Effector memory CD8-positive, alpha-beta T cell (primary cell): ENCODE measurements around the gene ITGB3BP.
A peak's percentile ranks its signal among the peaks of the same experiment; 100 is the strongest.
"Not testable (repeated sequence)": the region's sequence is repeated elsewhere in the genome, so short reads cannot be mapped to it uniquely, and the experiment has no call there.

ENCODE experiments used
- ATAC-seq: fragments of 150-1000 bp; cut with Tn5 transposase; replicated peaks from 2 replicates; pipeline ENCODE4 v1.10.0; 2021; ENCODE audit warnings: mild to moderate bottlenecking, moderate library complexity
- DNase-seq, 3 experiments: peaks; one replicate each; pipeline ENCODE4 v3.0.0; 2021
- H3K27ac Mint-ChIP-seq, 2 donors: one replicate each; pipeline ENCODE4 v1.8.0; 2022; ENCODE audit warnings: mild to moderate bottlenecking in 2 of 2, mixed read lengths in 2 of 2, moderate library complexity in 2 of 2
- H3K27me3 Mint-ChIP-seq, 2 donors: one replicate each; pipeline ENCODE4 v1.8.0; 2022; ENCODE audit warnings: mixed read lengths in 2 of 2
- H3K36me3 Mint-ChIP-seq: one replicate; pipeline ENCODE4 v1.8.0; 2022; ENCODE audit warnings: mild to moderate bottlenecking, moderate library complexity, mixed read lengths; ENCODE audit not compliant: insufficient read depth
- H3K4me1 Mint-ChIP-seq, 2 donors: one replicate each; pipeline ENCODE4 v1.8.0; 2022; ENCODE audit warnings: low read depth in 2 of 2, mixed read lengths in 2 of 2
- H3K4me3 Mint-ChIP-seq, 2 donors: one replicate each; pipeline ENCODE4 v1.8.0; 2022; ENCODE audit warnings: mild to moderate bottlenecking in 2 of 2, mixed read lengths in 2 of 2, moderate library complexity in 2 of 2
- H3K9me3 Mint-ChIP-seq, 2 donors: one replicate each; pipeline ENCODE4 v1.8.0; 2022; ENCODE audit warnings: mixed read lengths in 2 of 2
- total RNA-seq, 9 experiments: gene quantifications; one replicate each; lab custom pipeline; 2026; lab: John Stamatoyannopoulos, UW

Gene ITGB3BP
- total RNA-seq, result 10.1 to 22.5 (median 18.2) reads per million in 9 experiments

- peak within 1 kb of the TSS; percentile 94 to 96 for H3K4me3 Mint-ChIP-seq
- H3K4me1 Mint-ChIP-seq, result peaks cover 14 to 17% of the 10 kb centered on the region in 2 donors
- ATAC-seq, result peak; percentile 82
- no peaks in the 10 kb centered on the region for H3K27me3 Mint-ChIP-seq
- peak; percentile 75 to 83 (median 79) for DNase-seq
- peaks cover 33% of the 10 kb centered on the region for H3K36me3 Mint-ChIP-seq
- H3K9me3 Mint-ChIP-seq, result no peaks in the 10 kb centered on the region
- H3K27ac Mint-ChIP-seq, result peak within 1 kb of the TSS; percentile 98 to 99
These were observed at the start of gene ITGB3BP, which contains the start of gene EFCAB7 for GRCh38 chr1:63522891-63523728. Gene ITGB3BP (minus strand): TSS chr1:63523225. CDS start chr1:63523133, 92 bp downstream. Gene EFCAB7 (plus strand): TSS chr1:63523525. CDS start chr1:63525573, 2,048 bp downstream.

- H3K4me1 Mint-ChIP-seq, ATAC-seq, H3K4me3 Mint-ChIP-seq, H3K36me3 Mint-ChIP-seq, DNase-seq, H3K9me3 Mint-ChIP-seq, H3K27ac Mint-ChIP-seq, H3K27me3 Mint-ChIP-seq: not testable (repeated sequence)
These were observed 49.7 kb upstream of the ITGB3BP start for GRCh38 chr1:63572686-63573085.

- Mint-ChIP-seq H3K9me3 (no peaks in the 10 kb centered on the region), H3K4me3 (no peak overlapping the region), H3K36me3 (no peaks in the 10 kb centered on the region), H3K27me3 (no peaks in the 10 kb centered on the region), H3K27ac (no peak overlapping the region), H3K4me1 (no peaks in the 10 kb centered on the region)
- ATAC-seq (no peak), DNase-seq (no peak)
These were observed 46.8 kb upstream of the ITGB3BP start for GRCh38 chr1:63569640-63570316.

GRCh38 chr1:63569068-63569467, 46.0 kb upstream of the ITGB3BP start:
- no peaks in the 10 kb centered on the region for H3K4me1 Mint-ChIP-seq
- DNase-seq, result no peak
- no peak overlapping the region for H3K4me3 Mint-ChIP-seq
- no peaks in the 10 kb centered on the region for H3K27me3 Mint-ChIP-seq
- no peaks in the 10 kb centered on the region for H3K36me3 Mint-ChIP-seq
- H3K27ac Mint-ChIP-seq, result no peak overlapping the region
- H3K9me3 Mint-ChIP-seq, result no peaks in the 10 kb centered on the region
- ATAC-seq, result no peak

GRCh38 chr1:63563745-63564144, 40.7 kb upstream of the ITGB3BP start:
- H3K4me1 Mint-ChIP-seq, result no peaks in the 10 kb centered on the region
- H3K4me3 Mint-ChIP-seq, result no peak overlapping the region
- H3K27me3 Mint-ChIP-seq, result no peaks in the 10 kb centered on the region
- DNase-seq (no peak), ATAC-seq (no peak)
- H3K27ac Mint-ChIP-seq, result no peak overlapping the region
- no peaks in the 10 kb centered on the region for H3K9me3 Mint-ChIP-seq
- peaks cover 8% of the 10 kb centered on the region for H3K36me3 Mint-ChIP-seq

GRCh38 chr1:63559357-63559756, 36.3 kb upstream of the ITGB3BP start:
- Mint-ChIP-seq H3K4me1 (peaks cover 0 to 4% of the 10 kb centered on the region in 2 donors), H3K27ac (no peak overlapping the region)

GRCh38 chr1:63557365-63557987, 34.5 kb upstream of the ITGB3BP start:
- Mint-ChIP-seq H3K4me1 (peaks cover 0 to 4% of the 10 kb centered on the region in 2 donors), H3K4me3 (no peak overlapping the region), H3K9me3 (no peaks in the 10 kb centered on the region), H3K27ac (no peak overlapping the region), H3K27me3 (no peaks in the 10 kb centered on the region), H3K36me3 (peaks cover 8% of the 10 kb centered on the region)
- DNase-seq (no peak), ATAC-seq (no peak)

More at GRCh38 chr1:63559357-63559756, 36.3 kb upstream of the ITGB3BP start:
- ATAC-seq, result no peak
- Mint-ChIP-seq H3K4me3 (no peak overlapping the region), H3K27me3 (no peaks in the 10 kb centered on the region), H3K9me3 (no peaks in the 10 kb centered on the region), H3K36me3 (peaks cover 8% of the 10 kb centered on the region)
- DNase-seq, result no peak

- Mint-ChIP-seq H3K4me3 (no peak overlapping the region), H3K27me3 (no peaks in the 10 kb centered on the region), H3K4me1 (peaks cover 0 to 4% of the 10 kb centered on the region in 2 donors), H3K27ac (no peak overlapping the region), H3K9me3 (no peaks in the 10 kb centered on the region), H3K36me3 (peaks cover 9% of the 10 kb centered on the region)
- no peak for DNase-seq
- no peak for ATAC-seq
These were observed 32.5 kb upstream of the ITGB3BP start for GRCh38 chr1:63555480-63555879.

- H3K27ac Mint-ChIP-seq, result no peak overlapping the region
- no peaks in the 10 kb centered on the region for H3K27me3 Mint-ChIP-seq
- no peak for ATAC-seq
- H3K36me3 Mint-ChIP-seq, result peaks cover 13% of the 10 kb centered on the region
- no peak for DNase-seq
- H3K4me3 Mint-ChIP-seq, result no peak overlapping the region
- no peaks in the 10 kb centered on the region for H3K9me3 Mint-ChIP-seq
- no peaks in the 10 kb centered on the region for H3K4me1 Mint-ChIP-seq
These were observed 25.9 kb upstream of the ITGB3BP start for GRCh38 chr1:63548877-63549276.

GRCh38 chr1:63548303-63548702, 25.3 kb upstream of the ITGB3BP start:
- H3K27me3 Mint-ChIP-seq, result no peaks in the 10 kb centered on the region

GRCh38 chr1:63547621-63548294, 24.7 kb upstream of the ITGB3BP start:
- Mint-ChIP-seq H3K27me3 (no peaks in the 10 kb centered on the region), H3K36me3 (peaks cover 13% of the 10 kb centered on the region), H3K9me3 (no peaks in the 10 kb centered on the region), H3K4me1 (no peaks in the 10 kb centered on the region), H3K27ac (no peak overlapping the region), H3K4me3 (no peak overlapping the region)
- ATAC-seq (no peak), DNase-seq (no peak)

More at GRCh38 chr1:63548303-63548702, 25.3 kb upstream of the ITGB3BP start:
- no peak overlapping the region for H3K4me3 Mint-ChIP-seq
- H3K27ac Mint-ChIP-seq, result no peak overlapping the region
- H3K9me3 Mint-ChIP-seq, result no peaks in the 10 kb centered on the region
- no peak for DNase-seq
- H3K4me1 Mint-ChIP-seq, result no peaks in the 10 kb centered on the region
- no peak for ATAC-seq
- peaks cover 13% of the 10 kb centered on the region for H3K36me3 Mint-ChIP-seq

- H3K27ac Mint-ChIP-seq, result no peak overlapping the region
- no peak overlapping the region for H3K4me3 Mint-ChIP-seq
- no peaks in the 10 kb centered on the region for H3K27me3 Mint-ChIP-seq
- peaks cover 13% of the 10 kb centered on the region for H3K36me3 Mint-ChIP-seq
- ATAC-seq, result no peak
- no peaks in the 10 kb centered on the region for H3K9me3 Mint-ChIP-seq
- DNase-seq, result no peak
- no peaks in the 10 kb centered on the region for H3K4me1 Mint-ChIP-seq
These were observed 22.8 kb upstream of the ITGB3BP start for GRCh38 chr1:63545780-63546179.

- peaks cover 18% of the 10 kb centered on the region for H3K36me3 Mint-ChIP-seq
- H3K4me3 Mint-ChIP-seq, result no peak overlapping the region
- H3K9me3 Mint-ChIP-seq, result no peaks in the 10 kb centered on the region
- no peaks in the 10 kb centered on the region for H3K27me3 Mint-ChIP-seq
- H3K4me1 Mint-ChIP-seq, result no peaks in the 10 kb centered on the region
- no peak for ATAC-seq
- H3K27ac Mint-ChIP-seq, result no peak overlapping the region
- no peak for DNase-seq
These were observed 14.9 kb upstream of the ITGB3BP start for GRCh38 chr1:63537940-63538339.
